ENCODE data around the gene ETDB. TPM values are rescaled to one million over a fixed set of nuclear protein-coding genes. Genes with fewer than 3 reads are reported as not detected.
"Not testable (repeated sequence)": the region's sequence is repeated elsewhere in the genome, so short reads cannot be mapped to it uniquely, and the experiment has no call there.

ETDB gene
- not detected for total RNA-seq
- polyA plus RNA-seq, result not detected
- long read RNA-seq, donor 1, result 0 reads
- long read RNA-seq, donor 2, result 0 reads
- long read RNA-seq, donor 3, result 0 reads

GRCh38 chrX:135120056-135120576, at the start of gene ETDB:
Gene ETDB, minus strand, starts transcription at chrX:135120526. Its CDS starts 1,265 bp downstream, at chrX:135119261.
- H3K27ac ChIP-seq; H3K36me3 ChIP-seq; H3K4me1 ChIP-seq (ENCODE audit: insufficient read depth); H3K4me3 ChIP-seq; DNase-seq; intact Hi-C loops (cut with DNase I); H3K27me3 ChIP-seq; H3K9me3 ChIP-seq: not testable (repeated sequence)
- no CpG with 5 or more reads among the region's 1 CpG for WGBS, 3 donors

DNA sequence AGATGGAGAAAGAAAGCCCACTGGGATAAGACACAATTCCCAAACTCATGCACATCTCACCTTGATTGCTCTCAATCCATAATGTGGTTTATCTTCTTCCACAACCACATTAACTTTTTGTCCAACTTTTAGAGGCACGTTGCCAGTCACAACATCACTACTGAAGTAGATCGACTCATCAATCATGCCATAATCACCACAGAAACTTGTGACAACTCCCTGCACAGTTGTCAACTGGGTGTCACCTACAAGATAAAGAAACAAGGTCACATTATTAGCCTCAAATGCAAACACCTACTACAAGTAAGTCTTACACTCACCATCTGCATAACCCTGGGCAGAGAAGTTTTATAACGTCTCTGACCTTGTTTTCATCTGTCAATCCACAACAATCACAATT, 49.2 kb upstream of the ETDB start:
- H3K9me3 ChIP-seq; H3K36me3 ChIP-seq; H3K4me1 ChIP-seq (ENCODE audit: insufficient read depth); DNase-seq; intact Hi-C loops (cut with DNase I); H3K27me3 ChIP-seq; H3K4me3 ChIP-seq; H3K27ac ChIP-seq: not testable (repeated sequence)
- WGBS, 3 donors, result 66 to 74% (median 73%) methylated on average over 3 of the region's 3 CpGs

- intact Hi-C loops (cut with DNase I), result no loop called here
- no peak for DNase-seq
- WGBS, 3 donors, result 55 to 61% (median 59%) methylated on average over 3 of the region's 3 CpGs
These were observed 48.2 kb upstream of the ETDB start for GRCh38 chrX:135168486-135168885.

DNA sequence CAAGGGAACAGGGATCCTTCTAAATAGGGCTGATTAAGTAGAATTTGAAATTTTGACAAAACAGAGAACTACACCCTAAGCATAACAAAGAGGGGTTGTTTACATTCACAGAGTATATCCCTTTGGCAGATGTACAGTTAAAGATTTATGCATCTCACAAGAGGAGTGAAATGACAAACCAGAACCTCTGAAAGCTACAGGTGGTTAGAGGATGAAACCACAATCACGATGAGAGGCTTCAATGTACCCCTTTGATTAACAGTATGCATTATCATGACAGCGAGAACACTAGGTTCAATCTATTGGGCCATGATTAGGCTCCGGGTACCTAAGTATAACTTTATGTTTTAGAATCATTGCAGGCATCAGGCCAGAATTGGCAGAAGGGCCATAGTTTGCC, 34.4 kb upstream of the ETDB start:
- WGBS, 3 donors, result no CpG with 5 or more reads among the region's 3 CpGs
- H3K4me1 ChIP-seq (ENCODE audit: insufficient read depth); H3K4me3 ChIP-seq; intact Hi-C loops (cut with DNase I); DNase-seq; H3K36me3 ChIP-seq; H3K27ac ChIP-seq; H3K27me3 ChIP-seq; H3K9me3 ChIP-seq: not testable (repeated sequence)

More at GRCh38 chrX:135168486-135168885, 48.2 kb upstream of the ETDB start:
- no peak overlapping the region for H3K27ac ChIP-seq
- no peaks in the 10 kb centered on the region for H3K4me1 ChIP-seq (ENCODE audit: insufficient read depth)
- no peak overlapping the region for H3K4me3 ChIP-seq
- H3K36me3 ChIP-seq, result no peaks in the 10 kb centered on the region
- TF ChIP-seq POLR2A (IDR thresholded peaks at IDR 0.05) (no peak), EP300 (IDR thresholded peaks at IDR 0.05) (no peak)
- TF ChIP-seq, protein P1, sequence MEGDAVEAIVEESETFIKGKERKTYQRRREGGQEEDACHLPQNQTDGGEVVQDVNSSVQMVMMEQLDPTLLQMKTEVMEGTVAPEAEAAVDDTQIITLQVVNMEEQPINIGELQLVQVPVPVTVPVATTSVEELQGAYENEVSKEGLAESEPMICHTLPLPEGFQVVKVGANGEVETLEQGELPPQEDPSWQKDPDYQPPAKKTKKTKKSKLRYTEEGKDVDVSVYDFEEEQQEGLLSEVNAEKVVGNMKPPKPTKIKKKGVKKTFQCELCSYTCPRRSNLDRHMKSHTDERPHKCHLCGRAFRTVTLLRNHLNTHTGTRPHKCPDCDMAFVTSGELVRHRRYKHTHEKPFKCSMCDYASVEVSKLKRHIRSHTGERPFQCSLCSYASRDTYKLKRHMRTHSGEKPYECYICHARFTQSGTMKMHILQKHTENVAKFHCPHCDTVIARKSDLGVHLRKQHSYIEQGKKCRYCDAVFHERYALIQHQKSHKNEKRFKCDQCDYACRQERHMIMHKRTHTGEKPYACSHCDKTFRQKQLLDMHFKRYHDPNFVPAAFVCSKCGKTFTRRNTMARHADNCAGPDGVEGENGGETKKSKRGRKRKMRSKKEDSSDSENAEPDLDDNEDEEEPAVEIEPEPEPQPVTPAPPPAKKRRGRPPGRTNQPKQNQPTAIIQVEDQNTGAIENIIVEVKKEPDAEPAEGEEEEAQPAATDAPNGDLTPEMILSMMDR (IDR thresholded peaks at IDR 0.05), result no peak
- no peaks in the 10 kb centered on the region for H3K9me3 ChIP-seq
- no peaks in the 10 kb centered on the region for H3K27me3 ChIP-seq

DNA sequence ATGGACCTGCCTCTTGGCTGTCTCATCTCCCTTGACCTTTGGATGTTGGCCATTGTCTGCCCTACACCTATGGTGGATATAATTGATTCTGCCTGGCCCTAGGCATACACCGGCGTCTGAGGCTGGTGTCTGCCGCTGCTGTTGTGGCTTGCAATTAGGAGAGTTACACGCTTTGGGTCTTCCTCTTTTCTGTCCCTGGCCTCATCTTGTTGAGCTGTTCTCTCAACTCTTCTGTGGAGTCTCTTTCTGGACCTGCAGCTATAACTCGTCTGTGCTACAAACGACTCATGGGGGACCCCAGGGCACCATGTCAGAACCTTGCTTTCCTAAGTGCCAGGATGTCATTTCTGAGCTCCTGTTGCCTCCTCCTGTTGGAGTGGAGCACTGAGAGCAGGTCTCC, 5.8 kb upstream of the ETDB start:
- H3K4me3 ChIP-seq; H3K9me3 ChIP-seq; H3K36me3 ChIP-seq; intact Hi-C loops (cut with DNase I); H3K4me1 ChIP-seq (ENCODE audit: insufficient read depth); H3K27me3 ChIP-seq; DNase-seq; H3K27ac ChIP-seq: not testable (repeated sequence)
- WGBS, 3 donors, result no CpG with 5 or more reads among the region's 6 CpGs

DNA sequence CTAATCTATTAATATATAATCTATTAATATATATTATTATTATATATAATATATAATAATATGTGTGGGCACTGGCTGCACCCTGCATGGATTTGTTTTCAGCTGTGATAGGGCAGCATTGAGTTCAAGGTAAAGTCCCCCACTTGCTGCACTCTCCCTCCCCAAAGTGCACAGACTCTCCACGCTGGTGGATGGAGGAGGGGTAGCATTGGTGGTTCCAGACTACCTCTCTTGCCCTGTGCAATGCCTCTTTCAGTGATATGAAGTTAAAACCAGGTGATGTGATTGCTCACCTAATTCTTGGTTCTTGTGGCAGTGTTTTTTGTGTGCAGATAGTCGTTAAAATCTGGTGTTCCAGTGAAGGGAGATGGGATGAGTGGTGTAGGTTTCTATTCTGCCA, 4.3 kb downstream of the ETDB start:
- DNase-seq; intact Hi-C loops (cut with DNase I); H3K9me3 ChIP-seq; H3K27me3 ChIP-seq; H3K36me3 ChIP-seq; H3K4me3 ChIP-seq; H3K27ac ChIP-seq; H3K4me1 ChIP-seq (ENCODE audit: insufficient read depth): not testable (repeated sequence)
- 20 to 47% methylated on average over 1 of the region's 2 CpGs; no CpG with 5 or more reads in 1 of the 3 donors for WGBS, 3 donors

- WGBS, 3 donors, result 63 to 76% (median 70%) methylated on average over 2 of the region's 2 CpGs
- no peaks in the 10 kb centered on the region for H3K27me3 ChIP-seq
- intact Hi-C loops (cut with DNase I), result no loop called here
- no peak overlapping the region for H3K4me3 ChIP-seq
- H3K27ac ChIP-seq, result no peak overlapping the region
- H3K9me3 ChIP-seq, result no peaks in the 10 kb centered on the region
- H3K4me1 ChIP-seq (ENCODE audit: insufficient read depth), result no peaks in the 10 kb centered on the region
- TF ChIP-seq, protein P1 (IDR thresholded peaks at IDR 0.05), result no peak
- TF ChIP-seq POLR2A (IDR thresholded peaks at IDR 0.05) (no peak), EP300 (IDR thresholded peaks at IDR 0.05) (no peak)
- H3K36me3 ChIP-seq, result no peaks in the 10 kb centered on the region
- DNase-seq, result no peak
These were observed 5.9 kb downstream of the ETDB start for GRCh38 chrX:135114392-135114791.
